Body of pancreas (tissue), 4 donors: ENCODE measurements around the gene NID2.

Experiments
- POLR2A ChIP-seq, 3 donors: fragments of 450-650 bp; IDR thresholded peaks; one replicate each; pipeline ENCODE4 v1.6.1; 2016; ENCODE audit warnings: antibody characterized with exemption in 3 of 3, mild to moderate bottlenecking in 2 of 3
- TF ChIP-seq, protein P1 (sequence below), 7 experiments: fragments of 450-650 bp in 4 of 7; fragments of 200-600 bp in 3 of 7; sonication (generic) in 3 of 7; IDR thresholded peaks; one replicate each; pipeline ENCODE4 v1.5.1; 2016 to 2019; ENCODE audit warnings: antibody characterized with exemption in 7 of 7

DNA sequence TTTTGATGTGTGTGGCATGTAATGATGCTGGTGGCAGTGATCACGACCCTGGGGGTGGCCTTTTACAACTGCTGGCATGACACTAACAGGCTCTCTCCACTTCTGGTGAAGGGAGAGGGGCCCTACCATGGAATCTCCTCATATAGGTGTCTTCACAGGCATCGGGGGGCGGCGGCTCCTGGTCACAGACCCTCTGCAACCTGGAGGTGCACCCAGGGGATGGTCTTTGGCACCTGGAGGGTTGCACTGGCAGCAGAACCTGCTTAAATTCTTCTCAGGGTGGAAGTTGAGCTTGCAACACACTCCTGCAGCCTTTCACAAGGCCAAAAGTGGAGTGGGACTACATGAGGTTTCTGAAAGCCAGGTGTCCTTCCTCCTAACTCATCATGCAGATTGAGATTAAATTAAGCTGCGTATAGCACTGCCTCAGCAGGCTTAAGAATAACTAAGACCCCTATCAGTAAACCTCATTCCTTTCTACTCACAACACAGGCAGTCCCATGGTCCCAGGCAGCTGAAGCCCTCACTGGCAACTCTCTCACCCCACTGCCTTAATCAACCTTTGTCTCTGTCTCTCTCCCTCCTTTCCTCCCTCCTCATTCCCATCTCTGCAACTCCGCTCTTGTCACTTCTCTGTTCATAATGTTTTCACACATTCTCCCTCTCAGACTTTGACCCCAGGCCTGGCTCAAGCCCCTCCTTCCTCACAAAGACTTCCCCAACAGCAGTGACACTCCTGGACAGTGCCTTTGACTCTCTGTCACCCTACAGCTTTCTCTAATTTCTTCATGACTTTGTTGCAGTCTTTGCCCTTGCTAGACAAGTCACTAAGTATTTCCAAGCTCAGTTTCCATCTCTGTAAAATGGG lies 18.9 kb downstream of the NID2 start:
- TF ChIP-seq, protein P1, sequence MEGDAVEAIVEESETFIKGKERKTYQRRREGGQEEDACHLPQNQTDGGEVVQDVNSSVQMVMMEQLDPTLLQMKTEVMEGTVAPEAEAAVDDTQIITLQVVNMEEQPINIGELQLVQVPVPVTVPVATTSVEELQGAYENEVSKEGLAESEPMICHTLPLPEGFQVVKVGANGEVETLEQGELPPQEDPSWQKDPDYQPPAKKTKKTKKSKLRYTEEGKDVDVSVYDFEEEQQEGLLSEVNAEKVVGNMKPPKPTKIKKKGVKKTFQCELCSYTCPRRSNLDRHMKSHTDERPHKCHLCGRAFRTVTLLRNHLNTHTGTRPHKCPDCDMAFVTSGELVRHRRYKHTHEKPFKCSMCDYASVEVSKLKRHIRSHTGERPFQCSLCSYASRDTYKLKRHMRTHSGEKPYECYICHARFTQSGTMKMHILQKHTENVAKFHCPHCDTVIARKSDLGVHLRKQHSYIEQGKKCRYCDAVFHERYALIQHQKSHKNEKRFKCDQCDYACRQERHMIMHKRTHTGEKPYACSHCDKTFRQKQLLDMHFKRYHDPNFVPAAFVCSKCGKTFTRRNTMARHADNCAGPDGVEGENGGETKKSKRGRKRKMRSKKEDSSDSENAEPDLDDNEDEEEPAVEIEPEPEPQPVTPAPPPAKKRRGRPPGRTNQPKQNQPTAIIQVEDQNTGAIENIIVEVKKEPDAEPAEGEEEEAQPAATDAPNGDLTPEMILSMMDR (IDR thresholded peaks at IDR 0.05): no peak
- TF ChIP-seq POLR2A (IDR thresholded peaks at IDR 0.05): no peak
